Trophoblast cell (in vitro differentiated cells and primary cell): ENCODE results near the gene CWH43.
"Not testable (repeated sequence)": the region's sequence is repeated elsewhere in the genome, so short reads cannot be mapped to it uniquely, and the experiment has no call there.

Source experiments
- DNase-seq, 2 donors: peaks; one replicate each; pipeline ENCODE4 v3.0.0-alpha.2; 2016
- H2AFZ ChIP-seq: 2 replicates; pipeline ENCODE4 v1.6.1; 2013; ENCODE audit warnings: low read length, moderate library complexity, mild to moderate bottlenecking; ENCODE audit not compliant: insufficient read depth, poor library complexity
- H2AK5ac ChIP-seq: 2 replicates; pipeline ENCODE4 v1.6.1; 2013; ENCODE audit warnings: mild to moderate bottlenecking, low read length
- H2BK120ac ChIP-seq: 2 replicates; pipeline ENCODE4 v1.6.1; 2013; ENCODE audit warnings: low read length, mild to moderate bottlenecking, moderate library complexity; ENCODE audit not compliant: insufficient read depth, poor library complexity
- H2BK12ac ChIP-seq: 2 replicates; pipeline ENCODE4 v1.6.1; 2013; ENCODE audit warnings: mild to moderate bottlenecking, low read length, moderate library complexity
- H2BK5ac ChIP-seq: 2 replicates; pipeline ENCODE4 v1.6.1; 2013; ENCODE audit warnings: low read length, low read depth, moderate library complexity, mild to moderate bottlenecking; ENCODE audit not compliant: poor library complexity
- H3K14ac ChIP-seq: 2 replicates; pipeline ENCODE4 v1.6.1; 2013; ENCODE audit warnings: mild to moderate bottlenecking, low read length
- H3K18ac ChIP-seq: 2 replicates; pipeline ENCODE4 v1.6.1; 2013; ENCODE audit warnings: mild to moderate bottlenecking, low read length
- H3K23ac ChIP-seq: 2 replicates; pipeline ENCODE4 v1.6.1; 2013; ENCODE audit warnings: low read length
- H3K27ac ChIP-seq: 2 replicates; pipeline ENCODE4 v1.5.1; 2013; ENCODE audit warnings: low read depth, mild to moderate bottlenecking, inconsistent platforms, low read length, moderate library complexity
- H3K27me3 ChIP-seq: 2 replicates; pipeline ENCODE4 v1.6.1; 2013; ENCODE audit warnings: inconsistent platforms, mild to moderate bottlenecking, low read length, moderate library complexity; ENCODE audit not compliant: insufficient read depth
- H3K36me3 ChIP-seq, 2 experiments: 1 replicate in 1 of 2; 2 replicates in 1 of 2; pipeline ENCODE4 v1.6.1; 2013; ENCODE audit warnings: low read length in 2 of 2, mild to moderate bottlenecking in 2 of 2, moderate library complexity in 1 of 2; ENCODE audit not compliant: insufficient read depth in 2 of 2, control insufficient read depth in 1 of 2
- H3K4ac ChIP-seq: 2 replicates; pipeline ENCODE4 v1.6.1; 2013; ENCODE audit warnings: low read depth, mild to moderate bottlenecking, low read length, moderate library complexity
- H3K4me1 ChIP-seq, 2 experiments: 1 replicate in 1 of 2; 2 replicates in 1 of 2; pipeline ENCODE4 v1.6.1; 2013; ENCODE audit warnings: low read length in 2 of 2, mild to moderate bottlenecking in 2 of 2, moderate library complexity in 1 of 2; ENCODE audit not compliant: insufficient read depth in 2 of 2, control insufficient read depth in 1 of 2
- H3K4me2 ChIP-seq: 2 replicates; pipeline ENCODE4 v1.6.1; 2013; ENCODE audit warnings: inconsistent platforms, mild to moderate bottlenecking, low read length, moderate library complexity
- H3K4me3 ChIP-seq: 2 replicates; pipeline ENCODE4 v1.5.1; 2013; ENCODE audit warnings: mild to moderate bottlenecking, low read depth, low read length, inconsistent platforms
- H3K79me1 ChIP-seq: one replicate; pipeline ENCODE4 v1.6.1; 2013; ENCODE audit warnings: low read length
- H3K79me2 ChIP-seq: 2 replicates; pipeline ENCODE4 v1.6.1; 2013; ENCODE audit warnings: low read length, mild to moderate bottlenecking; ENCODE audit not compliant: control insufficient read depth, insufficient read depth, poor library complexity
- H3K9ac ChIP-seq: 2 replicates; pipeline ENCODE4 v1.6.1; 2013; ENCODE audit warnings: mild to moderate bottlenecking, low read length
- H3K9me3 ChIP-seq: 2 replicates; pipeline ENCODE4 v1.6.1; 2013; ENCODE audit warnings: low read depth, mild to moderate bottlenecking, control low read depth, inconsistent platforms, low read length; ENCODE audit not compliant: insufficient read depth
- H4K12ac ChIP-seq: 2 replicates; pipeline ENCODE4 v1.6.1; 2013; ENCODE audit warnings: low read depth, mild to moderate bottlenecking, low read length, moderate library complexity
- H4K8ac ChIP-seq: 2 replicates; pipeline ENCODE4 v1.6.1; 2013; ENCODE audit warnings: low read depth, mild to moderate bottlenecking, low read length, moderate library complexity
- H4K91ac ChIP-seq: one replicate; pipeline ENCODE4 v1.6.1; 2013; ENCODE audit warnings: low read depth, mild to moderate bottlenecking, low read length, moderate library complexity
- WGBS: extraction: QIAGEN DNeasy Blood & Tissue Kit; methylation state at CpG from one replicate; pipeline ENCODE4 v1.1.7; 2013; ENCODE audit warnings: missing lambda C conversion rate; ENCODE audit not compliant: insufficient read length, insufficient coverage; ENCODE audit errors: extremely low coverage; 5-methylcytosine and 5-hydroxymethylcytosine counted together

Gene CWH43

GRCh38 chr4:49097505-49097904, 111.4 kb downstream of the CWH43 start:
- not testable (repeated sequence) for H3K27me3 ChIP-seq, H3K79me1 ChIP-seq, H2AFZ ChIP-seq, H4K12ac ChIP-seq, H4K8ac ChIP-seq, H3K18ac ChIP-seq, H2BK5ac ChIP-seq, H3K4me1 ChIP-seq, DNase-seq, H2AK5ac ChIP-seq, H4K91ac ChIP-seq, H3K4me2 ChIP-seq, H3K27ac ChIP-seq, H3K79me2 ChIP-seq, H2BK12ac ChIP-seq, H2BK120ac ChIP-seq, H3K14ac ChIP-seq, H3K9ac ChIP-seq, H3K9me3 ChIP-seq, H3K4ac ChIP-seq, H3K4me3 ChIP-seq, H3K36me3 ChIP-seq, H3K23ac ChIP-seq
- WGBS: 100% methylated on average over 6 of the region's 11 CpGs

GRCh38 chr4:49098034-49098759, 112.1 kb downstream of the CWH43 start:
- H3K27ac ChIP-seq, H3K4ac ChIP-seq, H3K14ac ChIP-seq, H3K79me2 ChIP-seq, H3K9ac ChIP-seq, H2BK120ac ChIP-seq, H3K79me1 ChIP-seq, DNase-seq, H3K4me3 ChIP-seq, H4K12ac ChIP-seq, H3K9me3 ChIP-seq, H3K36me3 ChIP-seq, H3K4me2 ChIP-seq, H2AK5ac ChIP-seq, H2BK12ac ChIP-seq, H3K18ac ChIP-seq, H2AFZ ChIP-seq, H3K4me1 ChIP-seq, H2BK5ac ChIP-seq, H3K23ac ChIP-seq, H3K27me3 ChIP-seq, H4K8ac ChIP-seq, H4K91ac ChIP-seq: not testable (repeated sequence)
- 100% methylated on average over 11 of the region's 14 CpGs for WGBS

GRCh38 chr4:49099831-49100444, 113.9 kb downstream of the CWH43 start:
- peak in 1 of 2 donors; percentile 45 for DNase-seq
- H3K9ac ChIP-seq, H2AFZ ChIP-seq, H3K23ac ChIP-seq, H4K91ac ChIP-seq, H2BK12ac ChIP-seq, H3K79me2 ChIP-seq, H3K27ac ChIP-seq, H3K9me3 ChIP-seq, H2AK5ac ChIP-seq, H3K4me2 ChIP-seq, H3K4me3 ChIP-seq, H3K4me1 ChIP-seq, H3K36me3 ChIP-seq, H3K79me1 ChIP-seq, H2BK5ac ChIP-seq, H4K8ac ChIP-seq, H3K14ac ChIP-seq, H3K27me3 ChIP-seq, H3K18ac ChIP-seq, H3K4ac ChIP-seq, H4K12ac ChIP-seq, H2BK120ac ChIP-seq: not testable (repeated sequence)
- WGBS: 100% methylated on average over 3 of the region's 16 CpGs

- not testable (repeated sequence) for H3K36me3 ChIP-seq, H3K27me3 ChIP-seq, H3K9me3 ChIP-seq, H4K12ac ChIP-seq, H3K4me3 ChIP-seq, H3K79me1 ChIP-seq, H3K9ac ChIP-seq, H2BK12ac ChIP-seq, DNase-seq, H4K91ac ChIP-seq, H3K79me2 ChIP-seq, H2AFZ ChIP-seq, H3K18ac ChIP-seq, H2BK120ac ChIP-seq, H3K14ac ChIP-seq, H4K8ac ChIP-seq, H3K4me2 ChIP-seq, H3K4ac ChIP-seq, H2BK5ac ChIP-seq, H3K4me1 ChIP-seq, H2AK5ac ChIP-seq, H3K27ac ChIP-seq, H3K23ac ChIP-seq
- 100% methylated on average over 1 of the region's 9 CpGs for WGBS
Observed at GRCh38 chr4:49102344-49102898, 116.3 kb downstream of the CWH43 start.
